CD4-positive, alpha-beta T cell treated with Interleukin-17A for 1 hour (primary cell): ENCODE results near the gene SCFD2.
"Not testable (repeated sequence)": the region's sequence is repeated elsewhere in the genome, so short reads cannot be mapped to it uniquely, and the experiment has no call there.

Source experiments
- DNase-seq: peaks from one replicate; pipeline ENCODE4 v3.0.0-alpha.2; 2020

The SCFD2 gene

GRCh38 chr4:53365486-53366300 lies at the start of gene SCFD2:
SCFD2 (minus strand) TSS chr4:53366061.
- peak; percentile 97 for DNase-seq

- not testable (repeated sequence) for DNase-seq
Measured at GRCh38 chr4:53409479-53409878, 43.6 kb upstream of the SCFD2 start.

DNA sequence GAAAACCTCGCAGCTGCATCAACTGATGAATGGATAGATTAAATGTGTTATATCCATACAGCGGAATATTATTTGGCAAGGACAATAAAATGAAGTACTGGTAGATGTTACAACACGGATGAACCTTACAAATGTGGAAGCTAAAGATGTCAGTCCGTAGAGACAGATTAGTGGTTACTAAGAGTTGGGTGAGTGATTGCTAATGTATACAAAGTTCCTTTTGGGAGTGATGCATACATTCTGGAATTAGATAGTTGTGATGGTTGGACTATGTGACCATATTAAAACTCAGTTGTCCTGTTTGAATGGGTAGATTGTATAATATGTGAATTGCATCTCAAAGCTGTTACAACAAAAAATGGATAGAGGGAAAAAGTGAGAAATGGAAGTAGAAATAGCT lies 14.4 kb upstream of the SCFD2 start:
- no peak for DNase-seq

- no peak for DNase-seq
Measured at GRCh38 chr4:53378171-53378482, 12.3 kb upstream of the SCFD2 start.

DNA sequence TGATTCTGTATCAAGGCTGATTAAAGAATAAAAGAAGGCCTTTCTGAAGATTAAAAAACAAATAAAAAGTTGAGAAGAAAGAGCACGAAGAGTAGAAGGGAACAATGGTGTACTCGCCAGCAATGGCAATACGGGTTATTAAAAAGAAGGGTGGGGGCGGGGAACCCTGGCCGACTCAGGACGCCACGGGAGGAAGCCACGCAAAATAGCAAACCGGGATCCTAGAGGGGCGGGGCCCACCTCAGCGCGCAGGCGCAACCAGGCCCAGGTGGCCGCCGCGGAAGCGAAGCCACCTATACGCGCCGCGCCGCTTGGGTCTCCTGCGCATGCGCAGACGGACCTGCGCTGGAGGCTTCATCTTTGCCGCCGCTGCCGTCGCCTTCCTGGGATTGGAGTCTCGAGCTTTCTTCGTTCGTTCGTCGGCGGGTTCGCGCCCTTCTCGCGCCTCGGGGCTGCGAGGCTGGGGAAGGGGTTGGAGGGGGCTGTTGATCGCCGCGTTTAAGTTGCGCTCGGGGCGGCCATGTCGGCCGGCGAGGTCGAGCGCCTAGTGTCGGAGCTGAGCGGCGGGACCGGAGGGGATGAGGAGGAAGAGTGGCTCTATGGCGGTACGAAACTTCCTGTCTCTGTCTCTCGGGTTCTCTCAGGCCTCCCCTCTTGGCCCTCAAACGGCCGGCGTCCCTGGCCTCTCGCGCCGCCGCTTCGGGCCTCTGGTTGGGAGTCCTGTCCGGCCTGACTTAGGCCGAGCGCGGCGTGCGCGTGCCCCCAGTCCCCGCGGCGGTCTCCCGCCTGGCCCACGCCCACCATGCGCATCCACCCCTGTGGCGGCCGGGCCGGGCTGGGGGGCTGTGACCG lies 11.7 kb upstream of the SCFD2 start, which contains the start of gene FIP1L1:
TSS of gene FIP1L1 (plus strand) at position 323 of the 852 bp plus-strand sequence. CDS start at position 521, 198 bp downstream.
- DNase-seq: peak; percentile 96

GRCh38 chr4:53376900-53377299 lies 11.0 kb upstream of the SCFD2 start:
- no peak for DNase-seq

GRCh38 chr4:53374777-53375258 lies 9.0 kb upstream of the SCFD2 start:
- no peak for DNase-seq

GRCh38 chr4:53371843-53372521 lies 6.1 kb upstream of the SCFD2 start:
- DNase-seq: no peak

- no peak for DNase-seq
Measured at GRCh38 chr4:53371049-53371448, 5.2 kb upstream of the SCFD2 start.

DNA sequence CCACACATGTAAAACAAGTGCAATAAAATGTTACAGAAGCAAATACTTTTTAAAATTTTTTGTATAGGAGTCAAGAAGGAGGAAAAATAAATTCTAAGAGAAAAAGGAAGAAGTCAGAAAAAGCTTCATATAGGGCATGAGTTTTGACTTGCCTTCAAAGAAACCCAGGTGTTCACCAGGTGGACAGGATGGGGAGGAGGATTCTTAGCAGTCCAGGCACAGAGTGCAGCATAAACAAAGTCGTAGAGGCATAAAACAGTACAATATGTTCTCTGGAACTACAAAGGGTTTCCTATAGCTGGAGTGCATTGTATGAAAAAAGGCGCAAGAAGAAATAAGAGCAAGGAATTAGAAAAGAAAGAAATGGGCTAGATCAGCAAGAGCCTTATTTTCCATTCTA lies 1.9 kb upstream of the SCFD2 start:
- DNase-seq: no peak

GRCh38 chr4:53366301-53366716 lies 448 bp upstream of the SCFD2 start:
- DNase-seq: no peak

DNA sequence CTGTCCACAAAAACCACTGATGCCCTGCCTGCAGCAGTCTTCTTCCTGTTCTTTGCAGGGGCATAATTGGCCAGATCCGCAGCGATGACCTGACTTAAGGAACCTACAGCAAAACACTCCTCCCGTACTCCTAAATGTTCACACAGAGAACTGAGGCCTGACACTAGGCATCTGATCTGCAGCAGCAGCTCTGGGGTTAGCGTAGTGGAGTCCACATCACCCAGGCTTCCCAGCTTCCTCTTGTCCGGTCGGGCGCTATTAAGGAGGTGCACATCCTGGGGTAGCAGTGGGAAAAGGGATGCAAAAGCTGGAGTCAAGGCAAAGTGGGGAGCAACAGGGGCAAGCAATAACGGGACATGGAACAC lies 758 bp downstream of the SCFD2 start:
- no peak for DNase-seq

DNA sequence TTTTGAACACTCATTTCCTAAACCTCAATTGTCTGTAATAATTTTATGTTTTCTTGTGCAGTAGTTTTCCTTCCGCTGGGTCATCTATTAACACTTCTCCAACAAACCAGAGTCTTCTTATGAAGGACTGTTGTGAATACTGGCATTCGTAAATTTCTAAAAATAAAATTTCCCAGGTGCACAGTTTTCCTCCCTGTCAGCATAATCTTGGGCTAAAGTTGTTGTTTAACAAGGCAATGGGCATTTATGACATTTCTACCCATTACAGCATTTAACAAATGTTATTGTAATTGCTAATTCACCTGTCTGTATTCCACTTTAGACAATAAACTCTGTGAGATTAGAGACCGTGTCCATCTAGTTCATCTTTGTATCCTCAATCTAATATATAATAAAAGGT lies 1.2 kb downstream of the SCFD2 start:
- no peak for DNase-seq

- no peak for DNase-seq
Measured at GRCh38 chr4:53362093-53362492, 3.8 kb downstream of the SCFD2 start.

DNA sequence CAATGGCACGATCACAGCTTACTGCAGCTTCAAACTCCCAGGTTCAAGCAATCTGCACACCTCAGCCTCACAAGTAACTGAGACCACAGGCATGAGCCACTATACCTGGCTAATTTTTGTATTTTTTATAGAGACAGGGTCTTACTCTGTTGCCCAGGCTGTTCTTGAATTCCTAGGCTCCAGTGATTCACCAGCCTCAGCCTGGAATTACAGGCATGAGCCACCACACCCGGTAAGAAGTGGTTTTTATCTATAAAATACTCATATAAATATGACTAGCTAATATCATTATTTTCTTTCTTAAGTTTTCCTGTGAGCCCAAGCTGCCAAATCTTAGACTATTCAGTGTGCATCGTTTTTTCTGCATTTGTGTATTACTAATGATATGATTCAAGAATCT lies 4.4 kb downstream of the SCFD2 start:
- no peak for DNase-seq

DNA sequence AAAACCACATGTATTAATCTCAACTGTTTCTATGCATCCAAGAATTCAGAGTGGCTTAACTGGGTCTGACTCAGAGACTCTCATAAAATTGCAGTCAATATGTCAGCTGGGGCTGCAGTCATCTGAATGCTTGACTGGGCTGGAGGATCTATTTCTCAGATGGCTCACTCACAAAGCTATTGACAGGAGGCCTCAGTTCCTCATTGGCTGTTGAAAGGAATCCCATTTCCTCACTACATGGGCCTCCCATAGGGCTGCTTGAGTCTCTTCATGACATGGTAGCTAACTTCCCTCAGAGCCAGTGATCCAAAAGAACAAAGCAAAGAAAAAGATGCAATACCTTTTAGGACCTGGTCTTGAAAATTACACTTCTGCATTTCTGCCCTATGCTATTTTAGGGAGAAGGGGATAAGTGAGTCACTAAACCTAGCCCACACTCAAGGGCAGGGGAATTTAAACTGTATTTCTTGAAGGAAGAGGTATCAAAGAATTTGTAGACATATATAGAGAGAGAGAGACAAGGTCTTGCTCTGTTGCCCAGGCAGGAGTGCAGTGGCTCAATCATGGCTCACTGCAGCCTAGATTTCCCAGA lies 9.8 kb downstream of the SCFD2 start:
- DNase-seq: no peak

GRCh38 chr4:53354012-53354722 lies 11.7 kb downstream of the SCFD2 start:
- no peak for DNase-seq

DNA sequence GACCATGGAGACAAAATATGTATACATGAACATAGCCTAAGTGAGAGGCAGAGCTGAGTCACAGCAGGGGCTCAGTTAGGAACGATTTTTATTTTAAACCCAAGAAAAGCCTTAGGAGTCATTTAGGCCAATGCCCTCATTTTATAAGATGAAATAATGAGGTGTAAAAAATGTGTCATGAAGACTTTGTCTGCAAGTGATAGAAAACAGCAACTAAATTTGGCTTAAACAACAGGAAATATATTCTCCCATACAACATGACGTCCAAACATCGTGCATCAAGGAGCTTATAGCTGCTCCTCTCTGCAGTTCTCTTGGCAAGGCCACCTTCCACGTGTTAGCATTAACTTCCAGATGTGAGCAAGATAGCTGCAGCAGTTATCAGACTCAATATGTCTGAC lies 16.8 kb downstream of the SCFD2 start:
- no peak for DNase-seq

GRCh38 chr4:53348046-53348445 lies 17.8 kb downstream of the SCFD2 start:
- DNase-seq: no peak

DNA sequence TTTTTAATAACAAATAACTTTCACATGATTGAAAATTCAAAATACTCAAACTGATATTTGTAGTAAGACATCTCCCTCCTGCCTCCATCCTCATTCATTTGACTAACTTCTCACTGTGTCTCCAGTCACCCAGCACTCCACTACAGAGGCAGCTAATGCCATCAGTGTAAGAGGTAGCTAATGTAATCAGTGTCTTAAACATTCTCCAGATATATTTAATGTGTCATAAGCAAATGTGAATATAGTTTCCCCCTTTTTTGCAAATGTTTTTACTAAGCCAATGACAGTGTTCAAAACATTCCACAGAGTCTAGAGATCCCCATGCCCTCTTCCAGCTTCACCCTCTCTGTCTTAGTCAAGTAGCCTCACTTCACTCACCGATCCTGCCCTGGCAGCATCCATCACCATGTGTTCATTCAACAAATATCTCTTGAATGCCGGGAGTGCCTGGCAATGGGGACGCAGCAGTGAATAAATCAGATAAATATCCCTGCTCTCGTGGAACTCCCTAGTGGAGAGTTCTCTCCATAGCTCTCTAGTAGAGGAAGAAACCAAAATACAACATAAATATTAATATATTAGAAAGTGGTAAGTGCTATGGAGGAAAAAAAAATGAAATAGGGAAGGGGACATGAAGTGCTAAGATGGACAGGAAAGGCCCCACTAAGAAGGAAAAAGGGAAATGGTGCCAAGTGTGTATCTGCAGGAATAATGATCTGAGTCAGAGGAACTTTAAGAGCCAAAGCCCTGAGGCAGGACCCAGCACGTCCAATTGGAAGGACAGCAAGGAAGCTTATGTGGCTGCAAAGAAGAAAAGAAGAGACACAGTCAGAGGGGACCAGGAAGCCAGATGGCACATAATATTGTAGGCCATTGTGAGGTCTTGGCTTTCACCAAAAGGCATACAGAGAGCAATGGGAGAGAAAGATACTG lies 18.7 kb downstream of the SCFD2 start:
- DNase-seq: no peak

- not testable (repeated sequence) for DNase-seq
Measured at GRCh38 chr4:53346392-53346791, 19.5 kb downstream of the SCFD2 start.
